HG03280 (cell line): ENCODE data around the gene COQ7.

Experiments used
- ATAC-seq: cut with Tn5 transposase; IDR thresholded peaks from one replicate; pipeline ENCODE4 v1.9.1; 2021; ENCODE audit warnings: mild to moderate bottlenecking, moderate library complexity; ENCODE audit not compliant: unreplicated experiment

COQ7 gene

GRCh38 chr16:19110537-19111360 is 43.3 kb downstream of the COQ7 start:
- no peak for ATAC-seq

- no peak for ATAC-seq
Measured at GRCh38 chr16:19112099-19112407, 44.6 kb downstream of the COQ7 start.

- peak; percentile 41 for ATAC-seq
Measured at GRCh38 chr16:19113577-19114358, 46.4 kb downstream of the COQ7 start, which contains the start of gene ITPRIPL2. ITPRIPL2 (plus strand) TSS chr16:19113964; CDS start chr16:19114462, 498 bp downstream.

- peak; percentile 22 for ATAC-seq
Measured at GRCh38 chr16:19114359-19115147, 47.1 kb downstream of the COQ7 start.

GRCh38 chr16:19115148-19116021 is 48.0 kb downstream of the COQ7 start:
- no peak for ATAC-seq

DNA sequence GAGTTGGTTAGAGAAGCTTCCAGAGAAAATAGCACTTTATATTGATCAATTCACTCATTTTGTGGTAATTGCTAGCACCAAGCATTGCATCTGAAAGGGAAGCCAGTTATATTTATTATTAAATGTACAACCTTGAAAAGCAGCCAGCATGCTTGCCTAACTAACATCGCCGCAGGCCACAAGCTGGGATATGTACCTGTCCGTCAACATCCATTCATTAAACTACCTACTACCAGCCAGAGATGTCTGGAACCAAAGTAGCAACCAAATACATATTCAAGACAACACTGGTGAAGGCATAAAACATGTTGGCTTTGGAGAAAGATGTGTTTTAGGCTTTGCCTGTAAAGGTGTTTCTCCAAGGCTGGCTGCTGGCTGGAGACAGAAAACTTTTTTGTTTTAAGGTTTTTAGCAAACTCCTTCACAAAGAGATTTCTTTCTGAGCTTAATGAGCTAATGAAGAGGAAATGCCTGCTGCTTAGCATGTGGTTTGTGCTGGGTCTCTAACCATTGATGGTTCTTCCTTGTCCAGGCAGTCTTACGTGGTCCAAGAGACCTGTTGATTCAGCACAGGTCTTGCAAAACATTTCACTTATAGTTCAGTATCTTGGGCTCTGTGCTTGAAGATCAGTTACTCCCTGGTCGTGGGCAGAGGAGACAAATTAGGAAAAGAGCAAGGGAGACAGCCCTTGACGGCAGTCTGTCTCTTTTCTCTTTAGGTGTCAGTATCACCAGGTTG is 49.5 kb downstream of the COQ7 start:
- no peak for ATAC-seq

- no peak for ATAC-seq
Measured at GRCh38 chr16:19118938-19119431, 51.6 kb downstream of the COQ7 start.

DNA sequence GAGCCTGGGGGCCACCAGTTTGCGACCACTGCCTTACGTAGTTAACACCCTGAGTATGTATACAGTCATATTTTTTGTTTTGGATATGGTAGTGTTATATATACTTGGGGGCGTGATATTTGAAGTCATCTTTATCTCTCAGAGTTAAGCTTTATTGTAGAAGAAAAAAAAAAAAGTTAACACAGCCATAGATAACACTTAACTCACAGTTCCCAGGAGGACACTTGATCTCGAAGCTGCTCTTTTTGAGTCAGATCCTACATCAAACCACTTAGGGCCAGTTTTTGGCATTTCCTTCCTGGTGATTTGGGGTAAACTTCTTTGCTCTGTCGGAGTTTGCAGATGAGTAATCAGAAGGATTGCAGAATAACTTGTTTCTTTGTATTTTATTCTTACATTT is 52.1 kb downstream of the COQ7 start:
- ATAC-seq: no peak

DNA sequence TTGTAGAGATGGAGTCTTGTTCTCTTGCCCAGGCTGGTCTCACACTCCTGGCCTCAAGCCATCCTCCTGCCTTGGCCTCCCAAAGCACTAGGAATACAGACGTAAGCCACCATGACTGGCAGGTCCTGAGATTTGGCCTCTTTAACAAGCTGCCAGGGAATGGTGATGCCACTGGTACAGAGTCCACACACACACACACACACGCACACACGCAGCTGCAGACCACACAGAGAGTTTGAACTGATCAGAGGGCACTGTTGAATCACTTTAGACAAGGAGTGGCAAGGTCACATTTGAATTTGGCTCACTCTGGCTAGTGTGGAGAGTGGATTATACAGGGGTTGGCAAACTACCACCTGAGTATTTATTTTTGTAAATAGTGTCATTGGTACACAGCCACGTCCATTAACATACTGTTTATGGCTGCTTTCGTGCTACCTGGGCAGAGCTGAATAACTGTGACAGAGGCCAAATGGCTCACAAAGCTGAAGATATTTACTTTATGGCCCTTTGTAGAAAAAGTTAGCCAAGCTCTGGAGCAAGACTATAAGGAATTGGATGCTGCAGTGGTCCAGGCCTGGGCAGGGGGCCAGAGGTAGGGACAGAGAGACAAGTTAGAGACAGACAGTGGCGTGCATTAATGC is 56.2 kb downstream of the COQ7 start:
- ATAC-seq: no peak

GRCh38 chr16:19126300-19126699 is 58.9 kb downstream of the COQ7 start:
- ATAC-seq: no peak

DNA sequence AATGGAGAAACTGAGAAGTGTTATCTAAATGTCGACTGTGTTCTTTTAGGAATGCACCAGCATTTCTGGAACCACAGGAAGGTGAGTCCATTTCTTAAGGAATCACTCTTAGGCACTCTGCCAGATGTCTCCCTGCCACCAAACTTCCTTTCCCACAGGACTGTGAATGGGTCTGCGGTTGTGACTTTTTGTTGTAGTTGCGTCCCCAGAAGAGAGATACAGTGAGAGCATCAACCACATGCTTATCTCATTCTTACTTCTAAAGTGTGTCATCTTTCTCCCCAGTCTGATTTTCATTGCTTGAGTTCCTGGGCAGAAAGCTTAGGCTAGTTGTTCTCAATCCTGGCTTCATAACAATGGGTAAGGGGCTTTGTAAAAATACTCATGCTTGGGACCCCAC is 59.8 kb downstream of the COQ7 start:
- peak; percentile 37 for ATAC-seq

- ATAC-seq: peak; percentile 75
Measured at GRCh38 chr16:19127674-19128131, 60.3 kb downstream of the COQ7 start.

GRCh38 chr16:19128454-19129200 is 61.2 kb downstream of the COQ7 start:
- ATAC-seq: no peak
